WI38 (cell line): ENCODE measurements around the gene HDAC4.

Source experiments
- H3K4me3 ChIP-seq: 2 replicates; pipeline ENCODE4 v1.5.1; 2011; ENCODE audit warnings: low read depth, mild to moderate bottlenecking, control low read depth, low read length
- CTCF ChIP-seq: IDR thresholded peaks from 2 replicates; pipeline ENCODE4 v1.5.1; 2012; ENCODE audit warnings: low read depth, mild to moderate bottlenecking, control low read depth, low read length

HDAC4 gene

GRCh38 chr2:239269916-239270315 is 130.9 kb downstream of the HDAC4 start:
- TF ChIP-seq CTCF, result no peak

GRCh38 chr2:239269173-239269885 is 131.5 kb downstream of the HDAC4 start:
- TF ChIP-seq CTCF, result no peak
- no peak overlapping the region for H3K4me3 ChIP-seq

More at GRCh38 chr2:239269916-239270315, 130.9 kb downstream of the HDAC4 start:
- H3K4me3 ChIP-seq, result no peak overlapping the region

- H3K4me3 ChIP-seq, result no peak overlapping the region
- TF ChIP-seq CTCF, result no peak
Measured at GRCh38 chr2:239268549-239268948, 132.3 kb downstream of the HDAC4 start.

- no peak for TF ChIP-seq CTCF
- no peak overlapping the region for H3K4me3 ChIP-seq
Measured at GRCh38 chr2:239268082-239268481, 132.7 kb downstream of the HDAC4 start.

GRCh38 chr2:239267288-239267951 is 133.4 kb downstream of the HDAC4 start:
- peak overlapping the region; percentile 13; the same call in 1 of the 2 replicates for H3K4me3 ChIP-seq
- TF ChIP-seq CTCF, result peak; percentile 52

- no peak overlapping the region for H3K4me3 ChIP-seq
- no peak for TF ChIP-seq CTCF
Measured at GRCh38 chr2:239266779-239267287, 134.0 kb downstream of the HDAC4 start.

- H3K4me3 ChIP-seq, result no peak overlapping the region
- no peak for TF ChIP-seq CTCF
Measured at GRCh38 chr2:239266434-239266766, 134.4 kb downstream of the HDAC4 start.
